Measurements from ENCODE around the gene HCN2.

Gene HCN2

DNA sequence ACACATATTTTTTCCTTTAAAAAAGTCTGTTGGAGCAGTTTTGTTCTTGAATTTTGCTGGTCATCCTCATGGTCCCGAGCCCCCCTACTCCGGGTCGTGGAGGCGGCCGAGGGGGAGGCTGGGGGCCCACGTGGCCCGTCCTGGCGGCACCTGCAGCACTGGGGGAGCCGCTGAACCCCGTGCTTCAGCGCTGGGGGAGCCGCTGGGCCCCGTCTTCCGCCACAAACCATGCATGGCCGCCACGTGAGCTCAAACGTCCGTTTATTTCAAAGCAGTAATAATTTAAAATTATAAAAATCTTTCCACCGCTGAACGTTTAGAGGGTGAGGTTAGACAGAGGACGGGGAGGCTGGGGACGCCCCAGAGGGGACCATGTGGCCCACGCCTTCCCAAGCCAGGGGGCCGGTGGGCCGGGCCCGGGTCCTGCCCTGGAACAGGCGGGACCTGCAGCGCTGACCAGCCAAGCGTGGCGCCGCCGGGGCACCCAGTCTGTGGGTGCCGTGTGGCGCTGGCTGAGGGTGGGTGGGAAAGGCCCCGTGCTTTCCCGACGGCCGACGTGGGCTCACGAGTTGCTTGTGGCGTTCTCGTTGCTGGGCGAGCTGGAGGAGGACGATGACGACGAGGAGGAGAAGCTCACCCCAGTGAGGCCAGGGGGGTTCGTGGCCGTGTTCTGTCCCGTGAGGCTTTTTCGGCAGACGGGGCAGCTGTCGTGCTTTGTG is 58.0 kb downstream of the HCN2 start:
- TF ChIP-seq, protein P1, sequence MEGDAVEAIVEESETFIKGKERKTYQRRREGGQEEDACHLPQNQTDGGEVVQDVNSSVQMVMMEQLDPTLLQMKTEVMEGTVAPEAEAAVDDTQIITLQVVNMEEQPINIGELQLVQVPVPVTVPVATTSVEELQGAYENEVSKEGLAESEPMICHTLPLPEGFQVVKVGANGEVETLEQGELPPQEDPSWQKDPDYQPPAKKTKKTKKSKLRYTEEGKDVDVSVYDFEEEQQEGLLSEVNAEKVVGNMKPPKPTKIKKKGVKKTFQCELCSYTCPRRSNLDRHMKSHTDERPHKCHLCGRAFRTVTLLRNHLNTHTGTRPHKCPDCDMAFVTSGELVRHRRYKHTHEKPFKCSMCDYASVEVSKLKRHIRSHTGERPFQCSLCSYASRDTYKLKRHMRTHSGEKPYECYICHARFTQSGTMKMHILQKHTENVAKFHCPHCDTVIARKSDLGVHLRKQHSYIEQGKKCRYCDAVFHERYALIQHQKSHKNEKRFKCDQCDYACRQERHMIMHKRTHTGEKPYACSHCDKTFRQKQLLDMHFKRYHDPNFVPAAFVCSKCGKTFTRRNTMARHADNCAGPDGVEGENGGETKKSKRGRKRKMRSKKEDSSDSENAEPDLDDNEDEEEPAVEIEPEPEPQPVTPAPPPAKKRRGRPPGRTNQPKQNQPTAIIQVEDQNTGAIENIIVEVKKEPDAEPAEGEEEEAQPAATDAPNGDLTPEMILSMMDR (IDR thresholded peaks at IDR 0.05) = no peak
- Histone ChIP-seq H3K27me3 (no peaks in the 10 kb centered on the region), H3K4me1 (ENCODE audit: control insufficient read depth in 1 of 2, insufficient read depth in 1 of 2, low read depth in 1 of 2, low read length in 1 of 2) (no peaks in the 10 kb centered on the region), H3K27ac (no peak overlapping the region), H3K4me3 (ENCODE audit: low read depth in 1 of 2, low read length in 1 of 2) (no peak overlapping the region), H3K36me3 (peaks cover 81% of the 10 kb centered on the region), H3K9me3 (no peaks in the 10 kb centered on the region)

DNA sequence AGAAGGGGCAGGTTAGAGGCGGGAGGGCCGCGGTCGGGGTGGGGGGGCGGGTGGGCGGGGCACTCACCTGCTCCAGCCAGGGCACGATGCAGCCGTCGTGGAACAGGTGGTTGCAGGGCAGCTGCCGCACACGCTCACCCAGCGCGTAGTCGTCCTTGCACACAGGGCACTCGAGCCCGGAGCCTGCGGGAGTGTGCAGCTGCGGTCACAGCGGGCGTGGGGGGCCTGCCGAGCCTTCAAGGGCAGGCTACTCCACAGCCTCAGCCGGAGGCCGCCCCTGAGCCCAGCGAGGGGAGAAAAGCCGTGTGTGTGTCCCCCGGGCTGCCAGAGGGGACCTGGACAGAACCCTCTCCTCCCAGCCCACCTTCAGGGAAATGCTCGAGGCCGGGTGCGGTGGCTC is 58.6 kb downstream of the HCN2 start:
- peaks cover 87% of the 10 kb centered on the region for H3K36me3 ChIP-seq
- no peaks in the 10 kb centered on the region for H3K9me3 ChIP-seq
- no peak overlapping the region for H3K4me3 ChIP-seq (ENCODE audit: low read depth in 1 of 2, low read length in 1 of 2)
- no peaks in the 10 kb centered on the region for H3K4me1 ChIP-seq (ENCODE audit: control insufficient read depth in 1 of 2, insufficient read depth in 1 of 2, low read depth in 1 of 2, low read length in 1 of 2)
- no peaks in the 10 kb centered on the region for H3K27me3 ChIP-seq
- TF ChIP-seq, protein P1 (IDR thresholded peaks at IDR 0.05) = no peak
- H3K27ac ChIP-seq = no peak overlapping the region

DNA sequence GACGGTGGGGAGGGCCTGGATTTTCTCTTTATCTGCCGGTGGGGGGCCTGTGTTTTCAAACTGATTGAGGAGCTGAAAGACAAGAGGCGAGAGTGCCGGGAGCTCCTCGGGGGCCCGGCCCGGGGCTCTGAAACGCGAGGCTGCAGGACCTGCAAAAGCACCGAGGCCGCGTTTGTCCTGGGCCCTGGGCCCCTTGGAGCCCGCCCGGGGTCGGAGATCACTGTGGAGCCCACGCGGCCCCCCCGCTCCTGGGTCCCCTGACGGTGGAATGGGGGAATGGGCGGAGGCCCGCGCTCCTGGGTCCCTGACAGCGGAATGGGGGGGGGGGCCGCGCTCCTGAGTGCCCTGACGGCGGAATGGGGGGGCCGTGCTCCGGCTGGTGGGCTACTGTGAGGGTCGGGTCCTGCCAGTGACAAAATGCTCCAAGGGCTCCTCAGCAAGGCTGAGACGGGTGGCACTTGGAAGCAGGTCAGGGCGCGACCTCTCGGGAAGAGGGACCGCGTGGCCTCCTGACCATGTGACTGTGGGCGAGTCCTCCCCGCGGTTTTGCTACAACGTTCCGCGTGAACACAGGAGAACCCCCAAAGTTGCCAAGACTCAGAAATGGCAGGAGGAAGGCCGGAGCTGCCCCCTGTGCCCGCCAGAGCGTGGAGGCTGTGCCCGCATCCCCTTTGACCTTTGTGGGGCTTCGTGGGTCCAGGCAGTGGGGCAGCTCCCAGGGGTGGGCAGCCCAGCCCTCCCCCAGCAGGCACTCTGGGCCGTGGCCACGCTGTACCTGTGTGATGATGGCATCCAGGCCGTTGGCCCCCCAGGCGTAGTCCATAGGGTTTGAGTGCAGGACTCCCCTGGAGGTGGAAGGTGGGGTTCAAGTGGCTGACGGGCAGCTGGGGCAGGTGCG is 59.5 kb downstream of the HCN2 start:
- Histone ChIP-seq H3K4me1 (ENCODE audit: control insufficient read depth in 1 of 2, insufficient read depth in 1 of 2, low read depth in 1 of 2, low read length in 1 of 2) (no peaks in the 10 kb centered on the region), H3K27ac (no peak overlapping the region), H3K36me3 (peaks cover 95% of the 10 kb centered on the region), H3K4me3 (ENCODE audit: low read depth in 1 of 2, low read length in 1 of 2) (no peak overlapping the region), H3K27me3 (no peaks in the 10 kb centered on the region), H3K9me3 (no peaks in the 10 kb centered on the region)
- TF ChIP-seq, protein P1 (IDR thresholded peaks at IDR 0.05) = no peak

DNA sequence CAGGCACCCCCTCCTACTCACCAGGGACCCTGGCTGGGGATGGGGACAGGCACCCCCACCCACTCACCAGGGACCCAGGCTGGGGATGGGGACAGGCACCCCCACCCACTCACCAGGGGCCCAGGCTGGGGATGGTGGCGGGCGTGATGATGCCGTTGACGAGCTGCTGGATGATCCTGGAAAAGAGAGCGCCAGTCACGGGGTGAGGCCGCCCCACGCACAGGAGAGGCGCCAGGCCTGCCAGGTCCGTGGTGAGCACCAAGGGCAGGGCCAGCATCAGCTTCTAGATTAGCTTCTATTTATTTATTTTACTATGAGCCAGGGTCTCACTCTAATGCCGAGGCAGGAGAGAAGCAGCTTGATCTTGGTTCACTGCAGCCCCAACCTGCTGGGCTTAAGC is 60.4 kb downstream of the HCN2 start:
- Histone ChIP-seq H3K9me3 (no peaks in the 10 kb centered on the region), H3K4me3 (ENCODE audit: low read depth in 1 of 2, low read length in 1 of 2) (no peak overlapping the region), H3K27ac (no peak overlapping the region), H3K27me3 (no peaks in the 10 kb centered on the region), H3K4me1 (ENCODE audit: control insufficient read depth in 1 of 2, insufficient read depth in 1 of 2, low read depth in 1 of 2, low read length in 1 of 2) (no peaks in the 10 kb centered on the region), H3K36me3 (peaks cover 88% of the 10 kb centered on the region)
- TF ChIP-seq, protein P1 (IDR thresholded peaks at IDR 0.05) = no peak

DNA sequence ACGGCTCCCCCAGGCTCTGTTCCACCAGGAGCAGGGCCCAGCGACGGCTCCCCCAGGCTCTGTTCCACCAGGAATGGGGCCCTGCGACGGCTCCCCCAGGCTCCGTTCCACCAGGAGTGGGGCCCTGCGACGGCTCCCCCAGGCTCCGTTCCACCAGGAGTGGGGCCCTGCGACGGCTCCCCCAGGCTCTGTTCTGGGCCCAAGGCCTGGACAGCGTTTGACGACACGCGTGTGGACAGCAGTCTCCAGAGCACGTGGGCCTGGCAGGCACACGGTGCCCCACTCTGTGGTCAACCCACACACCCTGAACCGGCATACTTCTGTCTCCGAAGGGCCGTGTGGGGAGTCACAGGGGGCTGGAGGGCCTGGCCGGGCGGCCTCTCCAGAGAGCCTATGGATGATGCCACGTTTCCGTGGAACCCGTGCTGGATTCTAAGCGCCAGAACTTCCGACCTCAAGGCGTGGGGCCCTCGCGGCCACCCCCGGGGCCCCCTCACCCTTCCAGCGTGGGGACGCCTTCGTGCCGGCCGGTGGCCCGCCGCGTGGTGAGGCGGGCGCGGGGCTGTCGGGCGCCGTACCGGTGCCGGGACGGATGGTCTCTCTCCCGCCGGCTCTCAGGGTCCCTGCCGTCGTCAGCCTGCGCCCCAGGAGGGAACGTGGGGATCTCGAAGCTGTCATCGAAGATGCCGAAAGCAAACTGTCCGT is 61.6 kb downstream of the HCN2 start:
- Histone ChIP-seq H3K27me3 (no peaks in the 10 kb centered on the region), H3K9me3 (no peaks in the 10 kb centered on the region), H3K27ac (no peak overlapping the region), H3K4me3 (ENCODE audit: low read depth in 1 of 2, low read length in 1 of 2) (no peak overlapping the region), H3K36me3 (peaks cover 82% of the 10 kb centered on the region), H3K4me1 (ENCODE audit: control insufficient read depth in 1 of 2, insufficient read depth in 1 of 2, low read depth in 1 of 2, low read length in 1 of 2) (no peaks in the 10 kb centered on the region)
- TF ChIP-seq, protein P1 (IDR thresholded peaks at IDR 0.05) = no peak

Measured in neutrophil (primary cell).